ENCODE measurements around the gene GATAD1.

- no peak for TF ChIP-seq EZH2 (IDR thresholded peaks at IDR 0.05; ENCODE audit: insufficient read depth, poor library complexity, severe bottlenecking)
- no peak for TF ChIP-seq EZH2phosphoT487 (IDR thresholded peaks at IDR 0.05; ENCODE audit: insufficient read depth, low read depth)
These were observed at the start of gene GATAD1 for GRCh38 chr7:92447345-92448204.

Data from GM23248 (cell line).